Glomerular visceral epithelial cell (primary cell): Measurements from ENCODE around the gene SERPINB6.
"Not testable (repeated sequence)": the region's sequence is repeated elsewhere in the genome, so short reads cannot be mapped to it uniquely, and the experiment has no call there.

Experiments
- DNase-seq: peaks from one replicate; pipeline ENCODE4 v3.0.0-alpha.2; 2016; ENCODE audit errors: extremely low spot score

SERPINB6 gene

GRCh38 chr6:2971420-2972218, at the start of gene SERPINB6:
SERPINB6 (minus strand) TSS chr6:2971567; CDS start chr6:2959332, 12,235 bp downstream.
- DNase-seq, result peak; percentile 78

GRCh38 chr6:3019749-3020320, 48.5 kb upstream of the SERPINB6 start:
- no peak for DNase-seq

- DNase-seq, result no peak
Measured at GRCh38 chr6:3019065-3019464, 47.7 kb upstream of the SERPINB6 start.

- no peak for DNase-seq
Measured at GRCh38 chr6:3017304-3017703, 45.9 kb upstream of the SERPINB6 start.

- DNase-seq, result no peak
Measured at GRCh38 chr6:3016473-3017280, 45.3 kb upstream of the SERPINB6 start.

GRCh38 chr6:3015144-3015543, 43.8 kb upstream of the SERPINB6 start:
- DNase-seq, result no peak

GRCh38 chr6:3014675-3015066, 43.3 kb upstream of the SERPINB6 start:
- DNase-seq, result no peak

- no peak for DNase-seq
Measured at GRCh38 chr6:3013901-3014674, 42.7 kb upstream of the SERPINB6 start.

GRCh38 chr6:3013486-3013885, 42.1 kb upstream of the SERPINB6 start:
- DNase-seq, result peak; percentile 80

GRCh38 chr6:3011592-3011991, 40.2 kb upstream of the SERPINB6 start:
- DNase-seq, result no peak

GRCh38 chr6:3011158-3011557, 39.8 kb upstream of the SERPINB6 start:
- no peak for DNase-seq

GRCh38 chr6:3009930-3010329, 38.6 kb upstream of the SERPINB6 start:
- no peak for DNase-seq

- DNase-seq, result not testable (repeated sequence)
Measured at GRCh38 chr6:3008712-3009265, 37.4 kb upstream of the SERPINB6 start.

- DNase-seq, result no peak
Measured at GRCh38 chr6:3007571-3007970, 36.2 kb upstream of the SERPINB6 start.

GRCh38 chr6:3006476-3006875, 35.1 kb upstream of the SERPINB6 start:
- DNase-seq, result no peak

GRCh38 chr6:3005874-3006273, 34.5 kb upstream of the SERPINB6 start:
- no peak for DNase-seq

- DNase-seq, result no peak
Measured at GRCh38 chr6:3005077-3005476, 33.7 kb upstream of the SERPINB6 start.

- DNase-seq, result not testable (repeated sequence)
Measured at GRCh38 chr6:3003226-3003625, 31.9 kb upstream of the SERPINB6 start.

- DNase-seq, result peak; percentile 70
Measured at GRCh38 chr6:3001773-3002293, 30.5 kb upstream of the SERPINB6 start.

GRCh38 chr6:3001146-3001772, 29.9 kb upstream of the SERPINB6 start:
- DNase-seq, result no peak
